ENCODE measurements around the gene TTC12. TPM values are rescaled to one million over a fixed set of nuclear protein-coding genes. Genes with fewer than 3 reads are reported as not detected.

Gene TTC12, protein sequence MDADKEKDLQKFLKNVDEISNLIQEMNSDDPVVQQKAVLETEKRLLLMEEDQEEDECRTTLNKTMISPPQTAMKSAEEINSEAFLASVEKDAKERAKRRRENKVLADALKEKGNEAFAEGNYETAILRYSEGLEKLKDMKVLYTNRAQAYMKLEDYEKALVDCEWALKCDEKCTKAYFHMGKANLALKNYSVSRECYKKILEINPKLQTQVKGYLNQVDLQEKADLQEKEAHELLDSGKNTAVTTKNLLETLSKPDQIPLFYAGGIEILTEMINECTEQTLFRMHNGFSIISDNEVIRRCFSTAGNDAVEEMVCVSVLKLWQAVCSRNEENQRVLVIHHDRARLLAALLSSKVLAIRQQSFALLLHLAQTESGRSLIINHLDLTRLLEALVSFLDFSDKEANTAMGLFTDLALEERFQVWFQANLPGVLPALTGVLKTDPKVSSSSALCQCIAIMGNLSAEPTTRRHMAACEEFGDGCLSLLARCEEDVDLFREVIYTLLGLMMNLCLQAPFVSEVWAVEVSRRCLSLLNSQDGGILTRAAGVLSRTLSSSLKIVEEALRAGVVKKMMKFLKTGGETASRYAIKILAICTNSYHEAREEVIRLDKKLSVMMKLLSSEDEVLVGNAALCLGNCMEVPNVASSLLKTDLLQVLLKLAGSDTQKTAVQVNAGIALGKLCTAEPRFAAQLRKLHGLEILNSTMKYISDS
- 10 to 100 TPM in 1 of 2 donors, 1 to 10 TPM in 1; 5.4 to 15.7 TPM for total RNA-seq

- Mint-ChIP-seq H3K27ac (peak within 1 kb of the TSS; percentile 86 to 88), H3K9me3 (peaks cover 0 to 10% of the 10 kb centered on the region in 2 donors), H3K36me3 (peaks cover 24 to 29% of the 10 kb centered on the region in 2 donors)
- ATAC-seq (peak; percentile 98 to 100), DNase-seq (ENCODE audit: low spot score in 2 of 2) (peak; percentile 95 to 96)
These were observed at the start of gene TTC12 for GRCh38 chr11:113314389-113315301. TTC12 (plus strand) TSS chr11:113314583; CDS start chr11:113316258, 1,675 bp downstream.

DNA sequence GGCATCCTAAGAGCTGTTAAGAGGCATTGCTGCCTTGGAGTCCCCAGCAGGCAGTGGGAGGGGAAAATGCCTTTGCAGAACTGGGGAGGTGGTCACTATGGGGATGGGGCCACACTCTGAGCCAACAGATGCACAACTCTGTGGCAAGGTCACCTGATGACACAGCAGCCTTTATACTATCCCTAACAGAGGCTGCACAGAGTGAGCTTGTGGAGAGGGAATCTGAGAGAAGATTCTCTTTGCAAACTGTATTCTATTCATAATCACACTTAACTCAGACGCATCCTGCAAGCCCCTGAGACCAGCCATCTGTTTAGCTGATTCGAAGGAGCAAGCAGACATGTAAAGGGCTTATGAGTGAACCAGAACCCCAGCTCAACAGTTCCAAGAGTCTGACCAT, 49.0 kb upstream of the TTC12 start:
- Mint-ChIP-seq H3K27ac (no peak overlapping the region), H3K9me3 (no peaks in the 10 kb centered on the region), H3K36me3 (no peaks in the 10 kb centered on the region)
- DNase-seq (ENCODE audit: low spot score in 2 of 2) (no peak), ATAC-seq (no peak)

- DNase-seq (ENCODE audit: low spot score in 2 of 2): no peak
- Mint-ChIP-seq H3K27ac (no peak overlapping the region), H3K9me3 (no peaks in the 10 kb centered on the region), H3K36me3 (no peaks in the 10 kb centered on the region)
- no peak for ATAC-seq
These were observed 46.9 kb upstream of the TTC12 start for GRCh38 chr11:113267493-113267892.

- no peaks in the 10 kb centered on the region for H3K36me3 Mint-ChIP-seq
- DNase-seq (ENCODE audit: low spot score in 2 of 2) (no peak), ATAC-seq (no peak)
- H3K9me3 Mint-ChIP-seq: no peaks in the 10 kb centered on the region
- H3K27ac Mint-ChIP-seq: no peak overlapping the region
These were observed 45.3 kb upstream of the TTC12 start for GRCh38 chr11:113269096-113269495.

DNA sequence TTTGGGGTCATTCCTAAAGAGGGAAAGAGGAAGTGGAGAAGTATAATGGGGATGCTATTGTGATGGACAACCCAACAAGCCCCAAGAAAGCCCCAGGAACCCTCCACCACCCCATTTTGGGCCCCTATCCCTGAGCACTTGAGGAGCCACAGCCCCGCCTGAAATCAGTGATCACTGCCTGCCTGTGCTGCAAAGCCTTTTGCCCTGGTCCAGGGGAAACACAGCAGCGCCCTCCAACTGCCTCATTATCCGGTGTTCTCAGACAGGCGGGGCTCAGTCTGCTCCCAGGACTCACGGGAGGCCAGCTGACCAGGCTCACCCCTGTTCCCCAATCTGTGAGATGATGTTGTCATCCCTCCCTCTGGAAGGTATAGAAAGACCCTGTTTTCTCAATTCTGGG, 44.7 kb upstream of the TTC12 start:
- H3K9me3 Mint-ChIP-seq: no peaks in the 10 kb centered on the region
- no peaks in the 10 kb centered on the region for H3K36me3 Mint-ChIP-seq
- DNase-seq (ENCODE audit: low spot score in 2 of 2): no peak
- ATAC-seq: no peak
- no peak overlapping the region for H3K27ac Mint-ChIP-seq

- Mint-ChIP-seq H3K9me3 (no peaks in the 10 kb centered on the region), H3K36me3 (no peaks in the 10 kb centered on the region), H3K27ac (no peak overlapping the region)
- ATAC-seq (no peak), DNase-seq (ENCODE audit: low spot score in 2 of 2) (no peak)
These were observed 44.3 kb upstream of the TTC12 start for GRCh38 chr11:113270080-113270479.

DNA sequence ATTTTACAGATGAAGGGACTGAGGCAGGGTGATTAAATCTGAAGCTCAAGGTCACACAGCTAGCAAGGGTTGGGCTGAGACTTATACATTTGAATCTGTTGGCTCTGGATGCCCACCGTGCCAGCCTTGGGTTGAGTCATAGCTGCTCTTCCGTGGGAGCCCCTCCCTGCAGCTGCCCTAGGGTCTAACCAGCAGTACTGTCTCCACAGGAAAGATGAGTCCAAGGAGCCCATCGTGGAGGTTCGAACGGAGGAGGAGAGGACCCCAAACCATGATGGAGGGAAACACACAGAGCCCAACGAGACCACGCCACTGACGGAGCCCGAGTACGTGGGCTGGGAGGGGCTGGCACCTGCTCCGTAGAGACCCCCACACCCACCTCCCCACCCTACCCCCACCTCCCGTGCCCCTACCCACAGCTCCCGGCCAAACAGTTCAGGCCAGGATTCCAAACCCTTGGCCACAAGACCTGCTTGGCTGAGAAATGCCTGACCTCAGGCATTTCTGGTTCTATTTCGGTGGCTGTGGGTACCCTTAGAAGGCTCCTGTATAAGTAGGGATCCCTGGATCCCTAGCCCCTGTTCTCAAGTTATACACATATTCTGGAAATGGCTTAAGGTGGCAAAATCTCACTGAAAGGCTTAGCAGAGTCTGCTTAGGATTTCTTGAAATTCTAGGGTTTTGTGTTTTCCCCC, 42.7 kb upstream of the TTC12 start:
- DNase-seq (ENCODE audit: low spot score in 2 of 2): no peak
- ATAC-seq: no peak
- Mint-ChIP-seq H3K27ac (no peak overlapping the region), H3K36me3 (no peaks in the 10 kb centered on the region), H3K9me3 (no peaks in the 10 kb centered on the region)

DNA sequence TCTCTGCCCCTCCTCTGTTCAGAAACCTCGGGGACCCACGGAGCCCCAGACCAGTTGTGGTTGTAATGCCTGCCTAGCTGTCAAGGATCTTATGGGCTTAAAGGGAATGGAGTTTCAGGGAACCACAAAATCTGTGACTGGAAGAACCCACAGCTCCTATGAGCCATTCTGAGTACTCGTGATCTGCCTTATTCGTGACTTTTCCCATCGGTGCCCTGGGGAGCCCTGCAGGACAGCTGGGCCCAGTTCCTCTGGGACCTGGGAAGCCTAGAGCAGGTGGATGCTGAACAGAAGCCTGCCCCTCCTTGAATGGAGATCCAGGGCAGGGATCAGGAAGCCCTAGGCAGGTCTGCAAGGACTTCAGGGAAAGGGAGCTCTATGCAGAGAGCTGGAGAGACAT, 42.1 kb upstream of the TTC12 start:
- DNase-seq (ENCODE audit: low spot score in 2 of 2) (no peak), ATAC-seq (no peak)
- H3K9me3 Mint-ChIP-seq: no peaks in the 10 kb centered on the region
- no peaks in the 10 kb centered on the region for H3K36me3 Mint-ChIP-seq
- no peak overlapping the region for H3K27ac Mint-ChIP-seq

GRCh38 chr11:113272927-113273615, 41.3 kb upstream of the TTC12 start:
- no peak for DNase-seq (ENCODE audit: low spot score in 2 of 2)
- no peak for ATAC-seq
- H3K27ac Mint-ChIP-seq: no peak overlapping the region
- no peaks in the 10 kb centered on the region for H3K9me3 Mint-ChIP-seq
- H3K36me3 Mint-ChIP-seq: no peaks in the 10 kb centered on the region

- no peak overlapping the region for H3K27ac Mint-ChIP-seq
- no peaks in the 10 kb centered on the region for H3K9me3 Mint-ChIP-seq
- no peaks in the 10 kb centered on the region for H3K36me3 Mint-ChIP-seq
- ATAC-seq: no peak
- DNase-seq (ENCODE audit: low spot score in 2 of 2): no peak
These were observed 40.7 kb upstream of the TTC12 start for GRCh38 chr11:113273720-113274119.

DNA sequence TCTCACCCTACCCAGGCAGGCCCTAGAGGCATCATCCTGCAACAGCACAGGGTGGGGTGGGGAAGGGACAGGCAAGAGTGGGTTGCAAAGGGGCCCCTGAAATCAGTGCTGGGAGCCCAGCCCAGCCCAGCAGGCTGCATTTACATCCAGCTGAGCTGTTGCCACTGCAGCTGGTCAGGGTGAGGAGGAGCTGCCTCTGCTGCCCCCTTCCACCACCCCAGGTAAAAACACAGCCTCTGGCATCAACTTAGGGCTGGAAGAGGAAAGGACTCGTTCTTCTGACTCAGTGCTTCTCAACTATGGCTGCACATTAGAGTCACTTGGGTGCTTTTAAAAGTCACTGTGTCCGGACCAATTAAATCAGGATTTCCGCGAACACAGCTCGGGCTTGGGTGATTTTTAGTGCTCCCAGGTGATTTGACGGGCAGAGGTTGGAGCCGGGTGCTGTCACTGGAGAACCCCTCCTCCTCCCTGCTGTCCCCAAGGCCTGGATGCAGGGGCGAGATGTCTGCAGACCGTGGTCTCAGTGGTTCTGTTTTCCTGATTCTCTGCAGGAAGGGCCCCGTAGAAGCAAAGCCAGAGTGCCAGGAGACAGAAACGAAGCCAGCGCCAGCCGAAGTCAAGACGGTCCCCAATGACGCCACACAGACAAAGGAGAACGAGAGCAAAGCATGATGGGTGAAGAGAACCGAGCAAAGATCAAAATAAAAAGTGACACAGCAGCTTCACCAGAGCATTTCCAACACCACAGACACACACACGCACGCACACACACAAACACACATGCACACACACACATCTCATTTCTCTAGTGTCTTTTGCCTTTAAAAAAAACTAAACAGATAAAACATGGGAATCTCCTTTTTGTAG, 39.4 kb upstream of the TTC12 start:
- peak in 1 of 2 donors; percentile 32 for ATAC-seq
- H3K27ac Mint-ChIP-seq: no peak overlapping the region
- H3K9me3 Mint-ChIP-seq: no peaks in the 10 kb centered on the region
- no peaks in the 10 kb centered on the region for H3K36me3 Mint-ChIP-seq
- DNase-seq (ENCODE audit: low spot score in 2 of 2): no peak

GRCh38 chr11:113275602-113276001, 38.8 kb upstream of the TTC12 start:
- no peak for DNase-seq (ENCODE audit: low spot score in 2 of 2)
- Mint-ChIP-seq H3K27ac (no peak overlapping the region), H3K9me3 (no peaks in the 10 kb centered on the region), H3K36me3 (no peaks in the 10 kb centered on the region)
- ATAC-seq: no peak

- H3K27ac Mint-ChIP-seq: no peak overlapping the region
- no peaks in the 10 kb centered on the region for H3K9me3 Mint-ChIP-seq
- no peak for ATAC-seq
- DNase-seq (ENCODE audit: low spot score in 2 of 2): no peak
- H3K36me3 Mint-ChIP-seq: no peaks in the 10 kb centered on the region
These were observed 37.9 kb upstream of the TTC12 start for GRCh38 chr11:113276466-113276865.

GRCh38 chr11:113277907-113278306, 36.5 kb upstream of the TTC12 start:
- H3K36me3 Mint-ChIP-seq: no peaks in the 10 kb centered on the region

DNA sequence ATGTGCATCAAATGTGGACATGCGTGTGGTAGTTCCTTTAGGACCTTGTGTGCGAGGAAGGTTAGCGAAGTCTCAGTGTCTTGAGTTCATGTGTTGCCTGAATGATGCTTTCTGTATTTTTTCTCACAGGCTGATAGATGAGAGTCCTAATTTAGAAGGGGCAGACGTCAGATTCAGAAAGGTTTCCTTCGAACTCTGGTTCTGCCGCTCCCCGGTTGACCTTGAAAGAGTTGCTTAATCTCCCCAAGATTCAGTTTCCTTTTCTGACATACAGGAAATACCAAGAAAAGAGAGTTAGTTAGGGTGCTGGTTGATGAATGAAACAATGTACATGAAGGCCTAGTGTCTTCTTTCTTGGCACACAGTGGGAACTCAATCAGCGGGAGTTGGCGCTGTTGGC, 35.9 kb upstream of the TTC12 start:
- ATAC-seq: no peak
- no peak for DNase-seq (ENCODE audit: low spot score in 2 of 2)
- Mint-ChIP-seq H3K36me3 (no peaks in the 10 kb centered on the region), H3K27ac (no peak overlapping the region), H3K9me3 (no peaks in the 10 kb centered on the region)

More at GRCh38 chr11:113277907-113278306, 36.5 kb upstream of the TTC12 start:
- Mint-ChIP-seq H3K27ac (no peak overlapping the region), H3K9me3 (no peaks in the 10 kb centered on the region)
- no peak for DNase-seq (ENCODE audit: low spot score in 2 of 2)
- ATAC-seq: no peak

All from activated naive CD4-positive, alpha-beta T cell treated with anti-CD3 and anti-CD28 coated beads, Interleukin-2, amount 50 U/mL, for 72 hours (primary cell).